Activated gamma-delta T cell treated with anti-CD3 and anti-CD28 coated beads, Interleukin-2, amount 50 U/mL, for 16 hours (primary cell): ENCODE results near the gene PRSS48.
"Not testable (repeated sequence)": the region's sequence is repeated elsewhere in the genome, so short reads cannot be mapped to it uniquely, and the experiment has no call there.

Experiments used
- DNase-seq: peaks from one replicate; pipeline ENCODE4 v3.0.0-alpha.2; 2020; ENCODE audit warnings: low read depth

PRSS48 gene

GRCh38 chr4:151263455-151263854 lies 13.5 kb upstream of the PRSS48 start:
- no peak for DNase-seq

GRCh38 chr4:151266497-151266896 lies 10.5 kb upstream of the PRSS48 start:
- DNase-seq: no peak

GRCh38 chr4:151267104-151267503 lies 9.9 kb upstream of the PRSS48 start:
- DNase-seq: no peak

DNA sequence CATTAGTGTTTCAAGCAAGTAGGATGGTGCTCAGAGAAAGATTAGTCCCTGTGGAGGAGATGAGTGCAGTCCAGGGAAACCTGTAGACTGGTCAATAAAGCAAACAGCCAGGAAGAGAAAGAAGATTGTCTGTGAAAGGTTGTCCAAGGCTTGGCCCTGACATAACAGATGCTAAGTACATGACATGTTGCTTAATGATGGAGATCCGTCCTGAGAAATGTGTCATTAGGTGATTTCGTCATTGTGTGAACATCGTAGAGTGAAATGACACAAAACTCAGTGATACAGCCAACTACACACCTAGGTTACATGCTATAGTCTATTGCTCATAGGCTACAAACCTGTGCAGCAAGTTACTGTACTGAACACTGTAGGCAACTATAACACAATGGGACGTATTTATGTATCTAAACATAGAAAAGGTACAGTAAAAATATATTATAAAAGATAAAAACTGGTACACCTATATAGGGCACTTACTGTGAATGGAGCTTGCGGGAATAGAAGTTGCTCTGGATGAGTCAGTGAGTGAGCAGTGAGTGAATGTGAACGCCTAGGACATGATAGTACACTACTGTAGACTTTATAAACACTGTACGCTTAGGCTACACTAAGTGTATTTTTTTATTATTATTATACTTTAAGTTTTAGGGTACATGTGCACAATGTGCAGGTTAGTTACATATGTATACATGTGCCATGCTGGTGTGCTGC lies 9.0 kb upstream of the PRSS48 start:
- no peak for DNase-seq

- not testable (repeated sequence) for DNase-seq
These were observed 8.1 kb upstream of the PRSS48 start for GRCh38 chr4:151268905-151269304.

DNA sequence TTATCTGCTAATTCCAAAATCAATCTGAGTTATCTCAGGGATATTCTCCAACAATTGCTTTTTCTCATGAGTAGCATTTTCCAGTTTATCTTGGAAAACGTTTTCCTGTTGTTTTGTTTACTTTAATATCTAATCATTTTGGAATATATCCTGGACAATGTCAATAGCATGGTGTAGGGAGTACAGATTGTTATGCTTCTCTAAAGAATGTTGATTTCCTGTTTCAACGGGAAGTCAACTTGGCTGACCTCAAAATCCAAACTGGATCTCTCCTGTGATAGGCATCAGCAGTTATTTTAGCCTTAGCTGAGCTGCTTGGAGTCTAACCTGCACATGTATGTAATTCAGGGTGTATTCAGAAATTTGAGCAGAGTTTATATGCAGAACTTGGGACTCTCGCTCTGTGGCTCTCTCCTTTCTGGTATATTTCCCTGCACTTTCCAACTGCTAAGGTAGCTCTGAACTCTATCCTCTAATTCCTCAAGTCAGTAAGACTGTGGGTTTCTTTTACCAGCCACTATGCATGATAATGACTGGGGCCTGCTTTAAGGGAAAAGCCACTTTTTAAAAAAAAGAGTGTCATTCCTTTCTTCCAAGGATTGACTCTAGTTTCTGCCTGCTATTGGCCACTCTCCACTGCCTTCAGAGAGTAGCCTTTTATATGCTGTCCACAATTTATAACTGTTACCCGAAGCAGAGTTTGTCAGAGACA lies 7.7 kb downstream of the PRSS48 start:
- no peak for DNase-seq

- no peak for DNase-seq
These were observed 10.4 kb downstream of the PRSS48 start for GRCh38 chr4:151287409-151287808.

GRCh38 chr4:151291485-151291884 lies 14.5 kb downstream of the PRSS48 start:
- no peak for DNase-seq

DNA sequence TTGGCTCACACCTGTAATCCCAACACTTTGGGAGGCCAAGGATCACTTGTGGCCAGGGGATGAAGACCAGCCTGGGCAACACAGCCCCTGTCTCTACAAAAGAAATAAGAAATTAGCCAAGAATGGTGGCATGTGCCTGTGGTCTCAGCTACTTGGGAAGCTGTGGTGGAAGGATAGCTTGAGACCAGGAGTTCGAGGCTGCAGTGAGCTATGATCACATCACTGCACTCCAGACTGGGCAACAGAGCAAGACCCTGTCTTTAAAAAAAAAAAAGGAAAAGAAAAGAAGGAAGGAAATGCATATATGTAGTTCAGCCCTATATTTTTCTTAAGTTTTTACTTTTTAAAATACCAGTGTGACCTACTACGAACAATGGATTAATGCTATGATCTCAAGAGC lies 15.1 kb downstream of the PRSS48 start:
- DNase-seq: no peak

GRCh38 chr4:151294833-151295496 lies 18.0 kb downstream of the PRSS48 start:
- DNase-seq: no peak

- no peak for DNase-seq
These were observed 19.3 kb downstream of the PRSS48 start for GRCh38 chr4:151296227-151296626.

- DNase-seq: no peak
These were observed 20.2 kb downstream of the PRSS48 start for GRCh38 chr4:151297170-151297569.

- no peak for DNase-seq
These were observed 25.5 kb downstream of the PRSS48 start for GRCh38 chr4:151302432-151302831.

GRCh38 chr4:151304226-151304625 lies 27.3 kb downstream of the PRSS48 start:
- DNase-seq: no peak

- no peak for DNase-seq
These were observed 27.8 kb downstream of the PRSS48 start for GRCh38 chr4:151304755-151305154.

- DNase-seq: no peak
These were observed 33.3 kb downstream of the PRSS48 start for GRCh38 chr4:151310124-151310728.

GRCh38 chr4:151313306-151314009 lies 36.5 kb downstream of the PRSS48 start:
- DNase-seq: no peak

GRCh38 chr4:151314010-151314355 lies 37.0 kb downstream of the PRSS48 start:
- no peak for DNase-seq

DNA sequence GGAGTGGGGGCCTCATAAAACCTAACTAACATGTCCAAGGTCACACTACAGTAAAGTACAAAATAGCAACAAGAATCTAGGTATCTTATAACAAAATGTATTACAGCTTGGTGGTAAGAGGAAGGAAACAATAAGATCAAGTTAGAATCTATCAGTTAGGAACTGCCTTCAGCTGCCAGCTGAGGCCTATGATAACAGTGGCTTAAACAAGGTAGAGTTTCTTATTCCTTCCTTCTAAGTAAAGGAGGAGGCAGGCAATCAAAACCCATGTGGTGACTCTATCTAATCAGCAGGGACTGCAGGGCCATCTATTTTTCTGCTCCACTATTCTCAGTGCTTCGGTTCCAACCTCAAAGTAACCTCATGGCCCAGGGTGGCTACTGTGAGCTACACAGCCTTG lies 37.5 kb downstream of the PRSS48 start:
- DNase-seq: no peak

- DNase-seq: no peak
These were observed 38.4 kb downstream of the PRSS48 start for GRCh38 chr4:151315212-151315886.

DNA sequence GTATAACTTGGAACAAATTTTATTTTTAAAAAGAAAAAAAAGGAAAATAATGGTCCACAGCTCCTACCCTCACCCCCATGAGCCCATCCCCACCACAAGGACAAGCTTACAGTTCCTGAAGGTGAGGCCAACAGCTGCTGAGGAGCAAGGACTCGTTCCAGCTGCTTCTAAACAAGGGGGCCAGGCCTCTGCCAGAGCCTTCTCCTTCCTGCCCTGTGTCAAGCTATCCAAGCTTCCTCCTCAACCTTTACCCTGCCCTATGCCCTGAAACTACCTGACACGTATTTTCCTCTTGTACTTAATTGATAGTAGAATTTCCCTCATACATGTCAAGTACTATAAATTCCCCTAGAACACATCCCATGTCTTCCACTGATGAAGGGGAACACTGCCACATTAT lies 39.7 kb downstream of the PRSS48 start:
- DNase-seq: no peak
